Measurements from ENCODE around the gene MIEF2. TPM values are rescaled to one million over a fixed set of nuclear protein-coding genes. Genes with fewer than 3 reads are reported as not detected.

The MIEF2 gene
- polyA plus RNA-seq, 4 donors: 14.7 to 22.5 (median 18.9) TPM

GRCh38 chr17:18233803-18234518 lies 26.5 kb upstream of the MIEF2 start:
- no peak for DNase-seq (ENCODE audit: low read depth in 4 of 4, low spot score in 2 of 4)

GRCh38 chr17:18234853-18235380 lies 25.5 kb upstream of the MIEF2 start:
- DNase-seq (ENCODE audit: low read depth in 4 of 4, low spot score in 2 of 4): no peak

- DNase-seq (ENCODE audit: low read depth in 4 of 4, low spot score in 2 of 4): no peak
These were observed 24.7 kb upstream of the MIEF2 start for GRCh38 chr17:18235743-18236256.

- DNase-seq (ENCODE audit: low read depth in 4 of 4, low spot score in 2 of 4): no peak
These were observed 24.0 kb upstream of the MIEF2 start for GRCh38 chr17:18236494-18236893.

- no peak for DNase-seq (ENCODE audit: low read depth in 4 of 4, low spot score in 2 of 4)
These were observed 23.0 kb upstream of the MIEF2 start for GRCh38 chr17:18237461-18237860.

- DNase-seq (ENCODE audit: low read depth in 4 of 4, low spot score in 2 of 4): no peak
These were observed 22.2 kb upstream of the MIEF2 start for GRCh38 chr17:18238299-18238698.

GRCh38 chr17:18240449-18240848 lies 20.0 kb upstream of the MIEF2 start:
- no peak for DNase-seq (ENCODE audit: low read depth in 4 of 4, low spot score in 2 of 4)

GRCh38 chr17:18241229-18241871 lies 19.1 kb upstream of the MIEF2 start:
- no peak for DNase-seq (ENCODE audit: low read depth in 4 of 4, low spot score in 2 of 4)

GRCh38 chr17:18245038-18245776 lies 15.3 kb upstream of the MIEF2 start:
- DNase-seq (ENCODE audit: low read depth in 4 of 4, low spot score in 2 of 4): no peak

- DNase-seq (ENCODE audit: low read depth in 4 of 4, low spot score in 2 of 4): no peak
These were observed 14.2 kb upstream of the MIEF2 start for GRCh38 chr17:18246109-18246725.

GRCh38 chr17:18246880-18247612 lies 13.4 kb upstream of the MIEF2 start:
- no peak for DNase-seq (ENCODE audit: low read depth in 4 of 4, low spot score in 2 of 4)

GRCh38 chr17:18247613-18248001 lies 12.9 kb upstream of the MIEF2 start:
- no peak for DNase-seq (ENCODE audit: low read depth in 4 of 4, low spot score in 2 of 4)

- DNase-seq (ENCODE audit: low read depth in 4 of 4, low spot score in 2 of 4): no peak
These were observed 12.1 kb upstream of the MIEF2 start for GRCh38 chr17:18248300-18248731.

GRCh38 chr17:18248811-18249210 lies 11.7 kb upstream of the MIEF2 start:
- no peak for DNase-seq (ENCODE audit: low read depth in 4 of 4, low spot score in 2 of 4)

- no peak for DNase-seq (ENCODE audit: low read depth in 4 of 4, low spot score in 2 of 4)
These were observed 10.2 kb upstream of the MIEF2 start for GRCh38 chr17:18250259-18250658.

- no peak for DNase-seq (ENCODE audit: low read depth in 4 of 4, low spot score in 2 of 4)
These were observed 9.8 kb upstream of the MIEF2 start for GRCh38 chr17:18250708-18251107.

- DNase-seq (ENCODE audit: low read depth in 4 of 4, low spot score in 2 of 4): no peak
These were observed 9.3 kb upstream of the MIEF2 start for GRCh38 chr17:18251204-18251603.

- DNase-seq (ENCODE audit: low read depth in 4 of 4, low spot score in 2 of 4): no peak
These were observed 8.3 kb upstream of the MIEF2 start for GRCh38 chr17:18252160-18252559.

- no peak for DNase-seq (ENCODE audit: low read depth in 4 of 4, low spot score in 2 of 4)
These were observed 7.1 kb upstream of the MIEF2 start for GRCh38 chr17:18253187-18253884.
